H54 (cell line): ENCODE data around the gene DOK7.

Source experiments
- DNase-seq: peaks from one replicate; pipeline ENCODE4 v3.0.0; 2011; ENCODE audit warnings: low spot score, mixed read lengths; ENCODE audit not compliant: insufficient read length
- FAIRE-seq: peaks from 3 replicates; lab custom pipeline; 2011; peaks lifted over from hg19 to GRCh38; lab: Jason Lieb, UNC
- POLR2A ChIP-seq: IDR thresholded peaks from 2 replicates; pipeline ENCODE4 v1.6.1; 2011; ENCODE audit warnings: low read depth, mild to moderate bottlenecking, low read length

Gene DOK7

GRCh38 chr4:3422241-3422801 lies 40.8 kb upstream of the DOK7 start:
- DNase-seq, result no peak
- no peak for TF ChIP-seq POLR2A
- no peak for FAIRE-seq

GRCh38 chr4:3422808-3423297 lies 40.3 kb upstream of the DOK7 start:
- no peak for TF ChIP-seq POLR2A
- DNase-seq (no peak), FAIRE-seq (no peak)

GRCh38 chr4:3423406-3423805 lies 39.7 kb upstream of the DOK7 start:
- FAIRE-seq (no peak), DNase-seq (no peak)
- no peak for TF ChIP-seq POLR2A

GRCh38 chr4:3423952-3424351 lies 39.2 kb upstream of the DOK7 start:
- FAIRE-seq (no peak), DNase-seq (no peak)
- no peak for TF ChIP-seq POLR2A

- TF ChIP-seq POLR2A, result no peak
- FAIRE-seq (no peak), DNase-seq (no peak)
These were observed 38.5 kb upstream of the DOK7 start for GRCh38 chr4:3424522-3425095.

- TF ChIP-seq POLR2A, result no peak
- no peak for DNase-seq
- FAIRE-seq, result no peak
These were observed 36.5 kb upstream of the DOK7 start for GRCh38 chr4:3426465-3427133.

- DNase-seq (no peak), FAIRE-seq (no peak)
- TF ChIP-seq POLR2A, result no peak
These were observed 36.0 kb upstream of the DOK7 start for GRCh38 chr4:3427134-3427476.

- DNase-seq (no peak), FAIRE-seq (no peak)
- no peak for TF ChIP-seq POLR2A
These were observed 35.2 kb upstream of the DOK7 start for GRCh38 chr4:3427706-3428446.

GRCh38 chr4:3429651-3430050 lies 33.5 kb upstream of the DOK7 start:
- FAIRE-seq (no peak), DNase-seq (no peak)
- no peak for TF ChIP-seq POLR2A

GRCh38 chr4:3430524-3430923 lies 32.6 kb upstream of the DOK7 start:
- no peak for TF ChIP-seq POLR2A
- DNase-seq (no peak), FAIRE-seq (no peak)

GRCh38 chr4:3431446-3431993 lies 31.6 kb upstream of the DOK7 start:
- TF ChIP-seq POLR2A, result no peak
- FAIRE-seq (no peak), DNase-seq (no peak)

GRCh38 chr4:3432381-3432790 lies 30.7 kb upstream of the DOK7 start:
- no peak for DNase-seq
- TF ChIP-seq POLR2A, result no peak
- no peak for FAIRE-seq

- no peak for TF ChIP-seq POLR2A
- FAIRE-seq (no peak), DNase-seq (no peak)
These were observed 29.8 kb upstream of the DOK7 start for GRCh38 chr4:3433138-3433869.
